OCI-M2 (cell line): ENCODE data around the gene SLC12A7.
"Not testable (repeated sequence)": the region's sequence is repeated elsewhere in the genome, so short reads cannot be mapped to it uniquely, and the experiment has no call there.

Experiments
- DNase-seq: peaks from one replicate; lab custom pipeline; 2025; ENCODE audit not compliant: unreplicated experiment; lab: John Stamatoyannopoulos, UW

SLC12A7 gene

GRCh38 chr5:1083026-1083425, 28.8 kb downstream of the SLC12A7 start:
- DNase-seq, result not testable (repeated sequence)

GRCh38 chr5:1081519-1081918, 30.3 kb downstream of the SLC12A7 start:
- DNase-seq, result no peak

DNA sequence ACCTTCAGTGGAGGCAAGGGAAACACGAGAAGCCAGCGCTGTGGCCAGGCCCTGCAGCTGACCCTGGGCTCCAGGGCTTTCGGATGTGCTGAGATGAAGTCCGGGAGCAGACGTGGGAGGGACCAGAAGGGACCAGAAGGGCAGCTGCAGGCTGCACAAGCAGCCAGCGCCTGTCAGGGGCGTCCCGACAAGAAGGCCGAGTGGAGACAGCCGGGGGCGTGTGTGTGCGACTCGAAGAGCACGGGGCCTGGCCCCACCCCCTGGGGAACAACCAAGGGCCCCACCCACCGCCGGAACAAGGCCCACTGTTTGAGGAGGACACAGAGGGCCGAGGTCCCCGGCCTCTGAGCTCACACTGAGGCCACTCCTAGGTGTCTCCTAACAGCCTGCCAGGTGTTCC, 31.4 kb downstream of the SLC12A7 start:
- DNase-seq, result no peak

- DNase-seq, result no peak
These were observed 31.9 kb downstream of the SLC12A7 start for GRCh38 chr5:1079961-1080360.

- no peak for DNase-seq
These were observed 32.4 kb downstream of the SLC12A7 start for GRCh38 chr5:1079486-1079885.

DNA sequence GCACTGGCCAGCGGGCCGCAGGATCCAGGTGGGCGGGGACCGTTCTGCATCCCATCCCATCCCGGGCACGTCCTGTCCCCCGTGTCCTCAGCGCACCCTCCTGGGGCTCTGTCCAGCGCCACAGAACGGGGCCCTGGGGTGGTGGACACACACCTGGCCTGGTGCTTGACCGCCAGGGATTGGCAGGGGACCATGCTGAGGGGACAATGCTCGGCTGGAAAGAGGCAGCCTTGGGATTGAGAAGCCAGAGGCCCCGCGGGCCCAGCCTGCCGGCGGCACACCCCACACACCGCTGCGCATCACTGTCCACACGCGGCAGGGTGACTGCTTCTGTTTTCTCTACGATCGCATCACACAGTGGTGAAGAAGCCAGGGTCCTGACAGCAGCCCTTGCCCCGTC, 33.0 kb downstream of the SLC12A7 start:
- no peak for DNase-seq

GRCh38 chr5:1078206-1078605, 33.7 kb downstream of the SLC12A7 start:
- no peak for DNase-seq

DNA sequence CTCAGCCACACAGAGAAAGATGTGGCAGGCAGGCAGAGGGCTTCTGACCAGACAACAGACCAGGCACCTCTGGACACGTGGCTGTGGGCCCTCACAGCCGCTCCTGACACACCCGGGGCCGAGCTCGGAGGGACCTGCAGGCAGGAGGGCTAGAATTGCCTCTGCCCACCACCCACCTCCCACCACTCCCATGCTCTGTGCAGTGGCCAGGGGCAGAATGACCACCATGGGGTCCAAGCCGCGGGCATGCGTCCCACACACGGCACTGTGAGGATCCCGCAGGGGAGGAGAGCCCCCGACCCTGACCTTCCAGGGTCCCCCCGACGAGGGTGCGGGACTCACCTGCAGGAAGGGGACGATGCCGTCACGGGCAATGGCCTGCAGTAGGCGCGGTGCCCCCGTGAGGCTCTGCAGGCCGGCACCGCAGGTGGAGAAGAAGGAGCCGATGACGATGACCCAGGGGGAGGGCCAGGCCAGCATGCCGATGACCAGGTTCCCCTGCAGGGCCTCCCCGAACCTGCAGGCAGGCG, 34.3 kb downstream of the SLC12A7 start:
- no peak for DNase-seq

- DNase-seq, result no peak
These were observed 34.8 kb downstream of the SLC12A7 start for GRCh38 chr5:1077026-1077425.

DNA sequence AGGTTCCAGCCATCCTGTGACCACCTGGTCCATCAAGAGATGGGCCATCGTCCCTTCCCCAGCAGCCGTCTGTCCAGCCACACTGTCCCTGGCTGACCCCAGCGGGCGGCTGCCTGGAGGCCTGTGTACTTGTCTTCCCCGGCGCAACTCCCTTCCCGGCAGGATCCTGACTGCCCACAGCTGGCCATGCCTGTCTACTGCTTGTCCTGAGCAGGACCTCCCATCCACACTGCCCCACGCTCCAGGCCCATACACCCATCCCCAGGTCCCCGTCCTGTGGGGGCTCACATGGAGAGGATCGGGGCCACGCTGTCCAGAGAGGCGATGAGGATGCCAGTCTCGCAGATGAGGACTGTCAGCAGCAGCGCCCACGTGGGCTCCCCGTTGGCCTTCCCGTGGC, 35.5 kb downstream of the SLC12A7 start:
- DNase-seq, result no peak

- DNase-seq, result no peak
These were observed 35.9 kb downstream of the SLC12A7 start for GRCh38 chr5:1075931-1076330.

DNA sequence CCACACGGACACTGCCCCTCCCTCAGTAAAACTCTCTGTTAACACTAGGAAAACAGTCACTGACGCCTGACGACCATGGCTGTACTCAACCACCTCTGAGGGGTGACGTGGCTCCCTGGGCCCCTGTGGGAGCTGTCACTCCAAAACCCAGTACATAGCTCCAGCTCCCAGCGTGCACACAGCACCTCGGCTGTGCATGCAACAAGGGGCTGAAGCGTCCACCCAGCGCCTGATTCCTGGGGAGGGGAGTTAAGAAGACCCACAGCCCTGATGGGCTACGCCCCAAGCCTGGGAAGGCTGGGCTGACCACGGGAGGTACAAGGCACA, 36.3 kb downstream of the SLC12A7 start:
- DNase-seq, result no peak

DNA sequence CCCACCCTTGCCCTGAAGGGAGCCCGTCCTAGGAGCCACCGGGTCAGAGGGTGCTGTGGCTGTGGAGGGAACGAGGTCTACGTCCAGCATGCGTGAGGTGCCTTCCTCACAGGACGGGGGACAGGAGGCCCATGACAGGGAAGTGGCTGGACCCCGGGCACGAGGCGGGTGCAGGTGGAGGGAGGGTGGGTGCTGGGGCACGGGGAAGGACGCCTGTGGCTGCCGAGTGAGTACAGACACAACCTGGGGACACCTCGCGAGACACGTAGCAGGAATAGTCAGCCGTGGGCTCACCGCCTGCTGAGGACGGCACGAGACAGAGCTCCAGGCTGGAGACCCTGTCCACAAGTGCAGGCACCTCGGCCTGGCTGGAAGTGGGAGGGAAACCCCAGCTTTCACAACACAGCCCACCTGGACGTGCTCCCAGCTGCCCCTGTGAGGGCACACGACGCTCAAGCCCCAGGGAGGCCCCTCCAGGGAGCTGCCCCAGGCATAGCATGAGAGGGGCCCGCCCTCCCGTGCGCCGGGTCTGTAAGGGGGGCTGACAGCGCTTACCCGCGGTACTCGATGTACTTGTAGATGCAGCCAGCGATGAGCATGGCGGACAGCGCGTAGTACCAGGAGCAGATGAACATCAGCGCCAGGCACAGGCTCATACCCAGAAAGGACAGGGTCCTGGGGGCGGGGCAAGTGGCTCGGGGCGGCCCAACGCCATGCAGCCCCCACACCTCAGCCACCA, 36.9 kb downstream of the SLC12A7 start:
- no peak for DNase-seq

DNA sequence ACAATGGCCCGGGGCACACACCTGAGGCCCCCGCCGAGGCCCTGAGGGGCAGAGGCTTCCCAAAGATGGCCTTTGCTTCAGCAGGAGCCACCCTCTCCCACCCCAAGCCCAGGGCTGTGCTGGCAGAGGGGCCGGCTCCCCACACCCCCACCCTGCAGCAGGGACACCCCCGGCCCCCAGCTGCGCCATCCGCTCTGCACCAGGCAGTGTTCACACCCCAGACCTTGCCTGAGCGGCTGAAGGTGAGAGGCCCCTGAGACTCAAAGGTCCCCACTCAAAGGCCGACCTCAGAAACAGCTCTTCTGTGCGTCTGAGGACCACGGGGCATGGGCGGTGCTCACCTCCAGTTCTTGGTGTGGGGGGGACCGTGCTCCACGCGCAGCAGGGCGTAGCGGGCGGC, 37.6 kb downstream of the SLC12A7 start:
- DNase-seq, result no peak

GRCh38 chr5:1073239-1074102, 38.4 kb downstream of the SLC12A7 start:
- no peak for DNase-seq

GRCh38 chr5:1069720-1070088, 42.2 kb downstream of the SLC12A7 start:
- DNase-seq, result no peak

- no peak for DNase-seq
These were observed 42.8 kb downstream of the SLC12A7 start for GRCh38 chr5:1068895-1069719.

- no peak for DNase-seq
These were observed 43.5 kb downstream of the SLC12A7 start for GRCh38 chr5:1068204-1068894.

- no peak for DNase-seq
These were observed 44.4 kb downstream of the SLC12A7 start for GRCh38 chr5:1067141-1068121.

- DNase-seq, result no peak
These were observed 45.2 kb downstream of the SLC12A7 start for GRCh38 chr5:1066676-1067075.
